GM13977 (cell line): ENCODE results near the gene CCN6.

ENCODE experiments used
- DNase-seq: peaks from one replicate; pipeline ENCODE4 v3.0.0; 2012; ENCODE audit warnings: low spot score
- in situ Hi-C: fragments of 300-500 bp; cut with MboI; formaldehyde crosslinking; loops from one replicate; pipeline ENCODE4 v1.12.0; 2022; ENCODE audit warnings: low sequenced_read_pairs, low pct_unique_long_range_greater_than_20kb, mixed read lengths, inconsistent platforms; ENCODE audit not compliant: unreplicated experiment
- TF ChIP-seq, protein P1 (sequence below): IDR thresholded peaks from 2 replicates; pipeline ENCODE4 v1.5.1; 2012; ENCODE audit warnings: mild to moderate bottlenecking, control low read depth; ENCODE audit not compliant: insufficient read depth; ENCODE audit errors: extremely low read depth, missing control alignments

CCN6 gene

DNA sequence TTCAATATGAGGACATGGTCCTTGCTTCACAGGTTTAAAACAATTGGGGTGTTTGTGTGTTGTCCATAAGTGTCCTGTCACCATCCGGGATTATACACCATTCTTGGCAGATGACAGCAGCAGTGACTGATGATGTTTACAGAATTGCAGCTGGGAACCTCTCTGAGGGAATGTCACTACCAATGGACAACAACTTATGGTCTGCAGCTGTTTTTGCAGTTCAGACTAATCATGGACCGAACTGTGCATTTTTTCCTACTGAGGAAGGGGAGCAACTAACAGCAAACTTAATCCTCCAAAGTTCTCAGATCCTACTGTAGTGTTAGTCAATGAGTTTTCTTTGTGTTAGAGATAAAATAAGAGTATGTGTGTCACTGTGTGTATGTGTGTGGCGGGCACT is 59.5 kb downstream of the CCN6 start:
- no peak for DNase-seq
- in situ Hi-C loops, result no loop called here
- TF ChIP-seq, protein P1, sequence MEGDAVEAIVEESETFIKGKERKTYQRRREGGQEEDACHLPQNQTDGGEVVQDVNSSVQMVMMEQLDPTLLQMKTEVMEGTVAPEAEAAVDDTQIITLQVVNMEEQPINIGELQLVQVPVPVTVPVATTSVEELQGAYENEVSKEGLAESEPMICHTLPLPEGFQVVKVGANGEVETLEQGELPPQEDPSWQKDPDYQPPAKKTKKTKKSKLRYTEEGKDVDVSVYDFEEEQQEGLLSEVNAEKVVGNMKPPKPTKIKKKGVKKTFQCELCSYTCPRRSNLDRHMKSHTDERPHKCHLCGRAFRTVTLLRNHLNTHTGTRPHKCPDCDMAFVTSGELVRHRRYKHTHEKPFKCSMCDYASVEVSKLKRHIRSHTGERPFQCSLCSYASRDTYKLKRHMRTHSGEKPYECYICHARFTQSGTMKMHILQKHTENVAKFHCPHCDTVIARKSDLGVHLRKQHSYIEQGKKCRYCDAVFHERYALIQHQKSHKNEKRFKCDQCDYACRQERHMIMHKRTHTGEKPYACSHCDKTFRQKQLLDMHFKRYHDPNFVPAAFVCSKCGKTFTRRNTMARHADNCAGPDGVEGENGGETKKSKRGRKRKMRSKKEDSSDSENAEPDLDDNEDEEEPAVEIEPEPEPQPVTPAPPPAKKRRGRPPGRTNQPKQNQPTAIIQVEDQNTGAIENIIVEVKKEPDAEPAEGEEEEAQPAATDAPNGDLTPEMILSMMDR, result no peak

DNA sequence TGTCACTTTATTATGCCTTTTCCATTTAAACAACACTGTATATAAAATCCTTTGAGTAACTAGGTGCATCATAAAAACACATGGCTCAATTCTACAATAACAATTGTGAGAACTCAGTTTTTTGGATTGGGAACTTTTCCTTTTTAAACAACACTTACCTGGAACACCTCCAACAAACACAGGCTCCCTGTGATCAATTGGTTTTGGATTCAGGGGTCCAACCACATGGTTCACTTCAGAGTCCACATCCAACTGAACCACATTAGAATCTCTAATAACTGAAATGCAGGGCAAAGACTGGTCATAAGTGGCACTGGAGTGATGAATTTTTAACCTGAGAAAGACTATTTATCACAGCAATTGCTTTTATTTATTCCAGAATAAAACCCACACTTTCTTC is 60.0 kb downstream of the CCN6 start:
- in situ Hi-C loops, result no loop called here
- DNase-seq, result no peak
- TF ChIP-seq, protein P1, result no peak

DNA sequence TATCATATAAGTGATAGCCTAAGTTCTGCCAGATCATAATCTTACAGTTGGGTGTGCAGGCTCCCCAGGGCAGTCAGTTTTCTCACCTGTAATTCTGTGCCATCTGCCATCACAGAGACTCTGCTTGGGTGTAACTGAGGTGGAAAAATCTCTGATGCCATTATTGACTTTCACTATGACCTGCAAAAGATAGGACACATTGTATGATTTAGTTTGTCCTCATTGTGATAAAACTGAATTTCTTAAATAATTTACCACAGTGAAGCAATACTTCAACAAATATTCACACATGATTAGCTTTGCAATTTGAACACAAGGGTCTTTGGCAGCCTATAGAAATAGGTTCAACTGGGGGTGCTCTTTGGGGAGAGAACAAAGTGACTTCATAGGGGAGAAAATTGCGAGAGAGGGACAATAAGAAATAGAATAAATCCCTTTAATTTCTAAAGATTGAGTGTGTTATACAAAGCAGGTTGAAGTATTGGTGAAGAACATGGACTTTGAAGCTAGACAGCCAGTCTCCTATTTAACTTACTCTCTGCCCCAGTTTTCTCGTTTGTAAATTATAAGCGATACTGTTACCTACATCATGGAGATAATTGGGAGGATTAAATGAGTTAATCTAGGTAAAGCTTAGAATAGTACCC is 60.8 kb downstream of the CCN6 start:
- TF ChIP-seq, protein P1, result no peak
- in situ Hi-C loops, result no loop called here
- no peak for DNase-seq

DNA sequence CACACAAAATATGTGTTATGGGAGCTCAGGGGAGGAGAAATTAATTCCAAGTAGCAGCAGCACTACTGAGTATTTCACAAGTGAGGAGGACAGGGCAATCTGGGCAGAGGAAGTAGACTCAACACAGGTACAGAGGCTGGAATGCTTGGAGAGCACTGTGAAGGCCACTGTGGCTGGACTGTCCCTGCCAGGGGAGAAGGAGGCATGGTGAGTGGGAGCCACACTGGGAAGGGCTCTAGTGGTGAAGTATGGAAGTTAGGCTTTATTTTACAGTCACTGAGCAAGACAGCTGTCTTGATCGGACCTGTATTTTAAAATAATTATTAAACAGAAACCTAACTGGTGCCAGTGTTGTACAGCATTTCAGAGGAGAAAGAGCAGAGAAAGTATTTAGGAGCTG is 62.3 kb downstream of the CCN6 start:
- DNase-seq, result no peak
- TF ChIP-seq, protein P1, result no peak
- in situ Hi-C loops, result no loop called here

DNA sequence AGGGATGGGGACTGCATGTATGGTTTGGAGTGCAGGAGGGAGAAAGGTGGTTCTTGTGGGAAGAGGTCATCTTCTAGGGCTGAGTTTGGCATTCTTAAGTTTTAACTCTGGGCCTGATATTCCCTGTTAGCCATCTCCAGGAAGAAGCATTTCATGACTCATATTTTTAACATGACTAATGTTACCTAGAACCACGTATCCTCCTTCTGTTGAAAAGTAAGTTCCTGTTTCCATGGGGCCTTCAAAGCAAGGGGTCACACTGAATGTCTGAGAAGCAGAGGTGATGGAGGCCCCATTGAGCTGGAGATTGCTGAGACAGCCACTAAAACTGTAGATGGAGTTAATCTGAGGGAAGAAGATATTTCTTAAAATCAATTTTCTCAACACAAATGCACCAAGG is 63.6 kb downstream of the CCN6 start:
- in situ Hi-C loops, result no loop called here
- TF ChIP-seq, protein P1, result no peak

DNA sequence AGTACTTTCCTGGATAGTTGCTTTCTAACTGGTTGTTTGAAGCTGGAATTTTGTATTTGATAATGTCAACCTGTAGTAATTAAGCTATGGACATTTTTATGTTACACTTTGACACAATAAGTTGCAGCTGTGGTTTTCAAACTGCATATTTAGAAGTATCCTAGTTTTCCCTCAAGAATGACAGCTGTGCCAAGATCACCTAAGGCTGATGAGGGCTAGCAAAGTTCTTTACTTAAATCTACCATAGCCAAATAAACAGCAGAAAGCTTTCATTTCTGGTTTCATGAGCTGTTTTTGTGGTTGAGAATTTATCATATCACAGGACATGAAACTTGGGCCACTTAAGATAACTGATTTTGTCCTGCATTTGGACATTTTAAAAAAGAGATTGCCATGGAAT is 64.1 kb downstream of the CCN6 start:
- no peak for DNase-seq
- TF ChIP-seq, protein P1, result no peak
- in situ Hi-C loops, result no loop called here

More for the DNA sequence above, 63.6 kb downstream of the CCN6 start:
- no peak for DNase-seq
